ENCODE measurements around the gene MYRIP. TPM values are rescaled to one million over a fixed set of nuclear protein-coding genes. Genes with fewer than 3 reads are reported as not detected.

Gene MYRIP
- total RNA-seq, 1 experiment from 2014 or later, result 19.0 TPM

GRCh38 chr3:39910826-39911464 is 101.5 kb downstream of the MYRIP start:
- no peak overlapping the region for H2AFZ ChIP-seq (ENCODE audit: low read length)
- no peaks in the 10 kb centered on the region for H4K20me1 ChIP-seq (ENCODE audit: insufficient read depth, low read depth, low read length)
- no peak for DNase-seq
- H3K36me3 ChIP-seq (ENCODE audit: insufficient read depth, low read length), result peaks cover 20% of the 10 kb centered on the region
- H3K4me1 ChIP-seq (ENCODE audit: low read length), result peaks cover 60% of the 10 kb centered on the region
- H3K27ac ChIP-seq (ENCODE audit: low read length), result peak overlapping the region; percentile 0; the same call in 1 of the 2 replicates
- no peaks in the 10 kb centered on the region for H3K9me3 ChIP-seq (ENCODE audit: low read length)
- no peak overlapping the region for H3K9ac ChIP-seq (ENCODE audit: low read length)
- peaks cover 72% of the 10 kb centered on the region for H3K79me2 ChIP-seq (ENCODE audit: low read length)
- no peak overlapping the region for H3K4me2 ChIP-seq (ENCODE audit: low read depth, low read length, poor library complexity, severe bottlenecking)
- no peaks in the 10 kb centered on the region for H3K9me2 ChIP-seq (replicated peaks; ENCODE audit: insufficient read depth, low read length)
- no peaks in the 10 kb centered on the region for H3K27me3 ChIP-seq (ENCODE audit: low read length)
- H3K4me3 ChIP-seq (ENCODE audit: low read length), result no peak overlapping the region

DNA sequence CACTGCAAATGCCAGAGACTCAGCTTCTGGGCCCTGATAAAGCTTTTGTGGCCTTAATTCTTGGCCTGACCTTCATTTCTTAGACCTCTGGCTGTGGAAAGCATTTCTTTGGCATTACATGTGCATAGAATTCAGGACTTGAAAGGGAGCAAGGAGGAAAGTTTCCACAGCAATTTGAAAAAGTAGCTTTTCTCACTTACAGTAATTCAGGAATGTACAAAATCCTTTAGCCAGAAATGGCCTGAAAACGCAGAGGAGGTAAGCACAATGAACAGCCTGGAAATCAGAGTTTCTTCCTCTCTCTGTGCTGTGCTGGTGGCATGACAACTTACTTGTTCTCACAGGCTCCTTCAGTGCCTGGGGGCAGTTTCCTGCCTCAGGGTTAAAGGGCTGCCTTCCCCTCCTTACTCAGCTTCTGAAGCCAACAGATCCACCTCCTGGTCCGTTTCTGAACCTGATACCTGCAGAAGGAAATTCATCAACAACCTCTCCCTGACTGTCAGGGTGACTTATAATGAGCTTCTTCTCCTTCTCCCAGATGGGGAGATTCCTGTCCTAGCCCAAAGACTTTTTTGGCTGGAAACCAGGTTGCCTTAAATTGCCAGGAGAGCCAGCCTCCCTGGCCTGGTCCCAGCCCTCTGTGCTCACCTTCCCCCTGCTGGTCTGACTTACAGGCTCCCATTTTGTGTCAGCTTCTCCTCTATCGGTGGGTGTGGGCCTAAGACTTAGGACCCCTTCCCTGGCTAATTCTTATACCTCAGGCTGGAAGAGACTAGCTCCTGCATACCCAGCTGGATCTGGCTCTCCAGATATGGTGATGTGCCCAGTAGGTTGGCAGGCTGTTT is 102.3 kb downstream of the MYRIP start:
- Histone ChIP-seq H3K4me1 (ENCODE audit: low read length) (peaks cover 60% of the 10 kb centered on the region), H3K4me3 (ENCODE audit: low read length) (no peak overlapping the region), H3K9me3 (ENCODE audit: low read length) (no peaks in the 10 kb centered on the region), H3K27me3 (ENCODE audit: low read length) (no peaks in the 10 kb centered on the region), H3K4me2 (ENCODE audit: low read depth, low read length, poor library complexity, severe bottlenecking) (no peak overlapping the region), H2AFZ (ENCODE audit: low read length) (no peak overlapping the region), H3K27ac (ENCODE audit: low read length) (peak overlapping the region; percentile 0; the same call in 1 of the 2 replicates), H3K9ac (ENCODE audit: low read length) (no peak overlapping the region), H3K9me2 (replicated peaks; ENCODE audit: insufficient read depth, low read length) (no peaks in the 10 kb centered on the region), H3K79me2 (ENCODE audit: low read length) (peaks cover 66% of the 10 kb centered on the region), H3K36me3 (ENCODE audit: insufficient read depth, low read length) (peaks cover 13% of the 10 kb centered on the region; the same call in 1 of the 2 replicates), H4K20me1 (ENCODE audit: insufficient read depth, low read depth, low read length) (no peaks in the 10 kb centered on the region)
- no peak for DNase-seq

DNA sequence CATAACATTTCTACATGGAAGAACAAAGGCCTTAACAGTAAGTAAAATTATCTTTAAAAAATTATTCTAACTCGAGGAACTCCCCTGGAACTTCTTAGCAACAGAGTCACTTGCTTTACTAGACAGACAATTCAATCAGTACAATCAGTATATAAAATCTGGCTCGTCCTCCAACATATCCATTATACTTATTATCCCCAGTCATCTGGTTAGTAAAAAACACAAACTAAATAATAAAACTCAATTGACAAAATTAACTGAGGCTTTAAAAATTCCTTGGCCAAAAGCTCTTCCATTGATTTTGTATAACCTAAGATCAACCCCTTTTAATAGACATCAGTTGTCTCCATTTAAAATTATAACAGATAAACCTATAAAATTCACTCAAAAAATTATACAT is 105.6 kb downstream of the MYRIP start:
- no peak overlapping the region for H3K9ac ChIP-seq (ENCODE audit: low read length)
- H2AFZ ChIP-seq (ENCODE audit: low read length), result no peak overlapping the region
- no peaks in the 10 kb centered on the region for H4K20me1 ChIP-seq (ENCODE audit: insufficient read depth, low read depth, low read length)
- H3K4me2 ChIP-seq (ENCODE audit: low read depth, low read length, poor library complexity, severe bottlenecking), result no peak overlapping the region
- H3K4me1 ChIP-seq (ENCODE audit: low read length), result peaks cover 71% of the 10 kb centered on the region
- H3K9me3 ChIP-seq (ENCODE audit: low read length), result no peaks in the 10 kb centered on the region
- H3K4me3 ChIP-seq (ENCODE audit: low read length), result no peak overlapping the region
- H3K27ac ChIP-seq (ENCODE audit: low read length), result no peak overlapping the region
- H3K36me3 ChIP-seq (ENCODE audit: insufficient read depth, low read length), result peaks cover 13% of the 10 kb centered on the region; the same call in 1 of the 2 replicates
- no peaks in the 10 kb centered on the region for H3K27me3 ChIP-seq (ENCODE audit: low read length)
- DNase-seq, result no peak
- H3K9me2 ChIP-seq (replicated peaks; ENCODE audit: insufficient read depth, low read length), result no peaks in the 10 kb centered on the region
- peaks cover 64% of the 10 kb centered on the region for H3K79me2 ChIP-seq (ENCODE audit: low read length)

- Histone ChIP-seq H4K20me1 (ENCODE audit: insufficient read depth, low read depth, low read length) (no peaks in the 10 kb centered on the region), H3K4me2 (ENCODE audit: low read depth, low read length, poor library complexity, severe bottlenecking) (peak overlapping the region; percentile 23), H3K9me3 (ENCODE audit: low read length) (no peaks in the 10 kb centered on the region), H3K79me2 (ENCODE audit: low read length) (peaks cover 64% of the 10 kb centered on the region), H3K9me2 (replicated peaks; ENCODE audit: insufficient read depth, low read length) (no peaks in the 10 kb centered on the region), H3K36me3 (ENCODE audit: insufficient read depth, low read length) (peaks cover 15% of the 10 kb centered on the region; the same call in 1 of the 2 replicates), H3K4me3 (ENCODE audit: low read length) (no peak overlapping the region), H3K27me3 (ENCODE audit: low read length) (no peaks in the 10 kb centered on the region), H2AFZ (ENCODE audit: low read length) (no peak overlapping the region), H3K9ac (ENCODE audit: low read length) (no peak overlapping the region), H3K27ac (ENCODE audit: low read length) (peak overlapping the region; percentile 30; the same call in 1 of the 2 replicates), H3K4me1 (ENCODE audit: low read length) (peaks cover 79% of the 10 kb centered on the region)
- no peak for DNase-seq
Measured at GRCh38 chr3:39917065-39917773, 107.8 kb downstream of the MYRIP start.

DNA sequence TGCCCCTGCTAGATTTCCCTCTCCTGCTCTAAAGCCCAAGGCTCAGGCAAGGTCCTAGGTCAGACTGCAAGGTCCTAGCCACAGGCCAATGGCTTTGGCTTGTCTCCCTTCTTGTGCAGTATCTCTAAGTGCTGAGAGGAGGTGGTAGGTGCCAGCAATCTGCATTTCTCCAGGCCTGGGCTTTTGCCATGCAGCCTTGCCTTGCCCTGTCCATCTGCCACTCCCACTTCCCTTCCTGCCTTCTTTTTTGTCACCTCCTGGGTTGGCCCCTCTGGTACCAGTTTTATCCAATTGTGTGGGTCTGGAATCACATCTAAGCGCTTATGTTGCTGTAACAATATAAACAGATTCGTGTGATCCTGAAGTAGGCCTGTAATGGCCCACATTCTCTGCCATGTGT is 109.9 kb downstream of the MYRIP start:
- H2AFZ ChIP-seq (ENCODE audit: low read length), result no peak overlapping the region
- H3K9me3 ChIP-seq (ENCODE audit: low read length), result peaks cover 3% of the 10 kb centered on the region; the same call in 1 of the 2 replicates
- H3K27me3 ChIP-seq (ENCODE audit: low read length), result no peaks in the 10 kb centered on the region
- H3K36me3 ChIP-seq (ENCODE audit: insufficient read depth, low read length), result 0 out of 2 replicates have a peak, but pooled peaks cover 6% of the 10 kb centered on the region
- H3K79me2 ChIP-seq (ENCODE audit: low read length), result peaks cover 55% of the 10 kb centered on the region
- H3K4me2 ChIP-seq (ENCODE audit: low read depth, low read length, poor library complexity, severe bottlenecking), result peak overlapping the region; percentile 10
- H3K9me2 ChIP-seq (replicated peaks; ENCODE audit: insufficient read depth, low read length), result no peaks in the 10 kb centered on the region
- H3K9ac ChIP-seq (ENCODE audit: low read length), result peak overlapping the region; percentile 23
- peaks cover 65% of the 10 kb centered on the region for H3K4me1 ChIP-seq (ENCODE audit: low read length)
- no peak for DNase-seq
- no peak overlapping the region for H3K4me3 ChIP-seq (ENCODE audit: low read length)
- no peaks in the 10 kb centered on the region for H4K20me1 ChIP-seq (ENCODE audit: insufficient read depth, low read depth, low read length)
- peak overlapping the region; percentile 72 for H3K27ac ChIP-seq (ENCODE audit: low read length)

DNA sequence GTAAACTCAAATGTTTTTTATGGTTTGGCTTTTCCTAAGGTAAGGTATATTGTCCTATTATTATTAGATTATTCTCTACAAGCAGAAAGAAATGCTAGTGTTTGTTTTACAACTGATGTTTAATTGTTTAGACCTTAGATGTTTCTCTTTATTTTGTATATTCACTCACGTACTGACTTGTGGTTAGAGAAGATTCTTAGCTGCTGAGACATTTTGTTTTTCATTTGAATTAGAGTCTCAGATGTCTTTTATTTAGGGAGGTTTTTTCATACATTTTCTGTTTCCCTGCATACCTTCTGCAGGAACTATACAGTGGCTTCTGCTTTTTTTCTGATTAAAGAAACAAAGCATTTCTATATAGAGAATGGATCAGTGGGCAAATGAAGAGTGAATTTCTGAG is 110.9 kb downstream of the MYRIP start:
- peak; percentile 53 for DNase-seq
- no peak overlapping the region for H2AFZ ChIP-seq (ENCODE audit: low read length)
- peak overlapping the region; percentile 72 for H3K27ac ChIP-seq (ENCODE audit: low read length)
- no peak overlapping the region for H3K4me3 ChIP-seq (ENCODE audit: low read length)
- peak overlapping the region; percentile 45 for H3K4me2 ChIP-seq (ENCODE audit: low read depth, low read length, poor library complexity, severe bottlenecking)
- peaks cover 56% of the 10 kb centered on the region for H3K4me1 ChIP-seq (ENCODE audit: low read length)
- peaks cover 55% of the 10 kb centered on the region for H3K79me2 ChIP-seq (ENCODE audit: low read length)
- no peak overlapping the region for H3K9ac ChIP-seq (ENCODE audit: low read length)
- H3K36me3 ChIP-seq (ENCODE audit: insufficient read depth, low read length), result 0 out of 2 replicates have a peak, but pooled peaks cover 3% of the 10 kb centered on the region
- H3K27me3 ChIP-seq (ENCODE audit: low read length), result no peaks in the 10 kb centered on the region
- H3K9me2 ChIP-seq (replicated peaks; ENCODE audit: insufficient read depth, low read length), result no peaks in the 10 kb centered on the region
- H3K9me3 ChIP-seq (ENCODE audit: low read length), result peaks cover 4% of the 10 kb centered on the region
- H4K20me1 ChIP-seq (ENCODE audit: insufficient read depth, low read depth, low read length), result no peaks in the 10 kb centered on the region

DNA sequence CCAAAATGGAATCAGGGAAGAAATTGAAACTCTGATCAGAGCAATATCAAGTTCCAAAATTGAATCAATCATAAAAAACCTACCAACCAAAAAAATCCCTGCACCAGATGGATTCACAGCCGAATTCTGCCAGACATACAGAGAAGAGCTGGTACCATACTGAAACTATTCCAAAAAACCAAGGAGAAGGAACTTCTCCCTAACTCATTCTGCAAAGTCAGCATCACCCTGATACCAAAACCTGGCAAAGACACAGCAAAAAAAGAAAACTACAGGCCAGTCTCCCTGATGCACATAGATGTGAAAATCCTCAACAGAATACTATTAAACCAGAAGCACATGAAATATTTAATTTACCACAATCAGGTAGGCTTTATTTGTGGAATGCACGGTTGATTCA is 118.1 kb downstream of the MYRIP start:
- Histone ChIP-seq H2AFZ (ENCODE audit: low read length) (no peak overlapping the region), H3K27ac (ENCODE audit: low read length) (peak overlapping the region; percentile 24; the same call in 1 of the 2 replicates), H3K79me2 (ENCODE audit: low read length) (peaks cover 78% of the 10 kb centered on the region), H3K9me3 (ENCODE audit: low read length) (peaks cover 6% of the 10 kb centered on the region), H3K27me3 (ENCODE audit: low read length) (no peaks in the 10 kb centered on the region), H3K4me1 (ENCODE audit: low read length) (peaks cover 31% of the 10 kb centered on the region), H3K4me3 (ENCODE audit: low read length) (no peak overlapping the region), H3K36me3 (ENCODE audit: insufficient read depth, low read length) (0 out of 2 replicates have a peak, but pooled peaks cover 3% of the 10 kb centered on the region), H3K9ac (ENCODE audit: low read length) (no peak overlapping the region), H3K9me2 (replicated peaks; ENCODE audit: insufficient read depth, low read length) (no peaks in the 10 kb centered on the region), H4K20me1 (ENCODE audit: insufficient read depth, low read depth, low read length) (no peaks in the 10 kb centered on the region), H3K4me2 (ENCODE audit: low read depth, low read length, poor library complexity, severe bottlenecking) (no peak overlapping the region)
- DNase-seq, result no peak

Measured in Karpas-422 (cell line).